Measurements from ENCODE around the gene ERN1. TPM values are rescaled to one million over a fixed set of nuclear protein-coding genes. Genes with fewer than 3 reads are reported as not detected.

Gene ERN1
- total and polyA plus RNA-seq, 2 of the 8 experiments (the other 6 are each of a cell fraction or from before 2014, with no cell fraction given), result 1.8 to 3.9 TPM

GRCh38 chr17:64129515-64129764, 504 bp downstream of the ERN1 start (continued):
- TF ChIP-seq CHD7 (IDR thresholded peaks at IDR 0.05; ENCODE audit: insufficient replicate concordance, low read length) (no peak), JUN (IDR thresholded peaks at IDR 0.05; ENCODE audit: low read depth, low read length) (no peak), GTF2F1 (IDR thresholded peaks at IDR 0.05; ENCODE audit: borderline replicate concordance, low read depth, low read length) (no peak), NRF1 (IDR thresholded peaks at IDR 0.05; ENCODE audit: low read depth, low read length) (no peak)
